ENCODE data around the gene UBE3B.

The UBE3B gene

GRCh38 chr12:109517619-109518018 lies 40.2 kb downstream of the UBE3B start:
- Histone ChIP-seq H3K4ac (ENCODE audit: low read depth, low read length) (no peak overlapping the region), H3K4me1 (ENCODE audit: control insufficient read depth, low read depth, low read length) (peaks cover 4% of the 10 kb centered on the region), H3K18ac (ENCODE audit: low read length) (no peak overlapping the region), H2BK5ac (ENCODE audit: low read length) (no peak overlapping the region), H4K5ac (ENCODE audit: low read length) (no peak overlapping the region), H4K8ac (ENCODE audit: low read depth, low read length) (no peak overlapping the region), H3K9ac (ENCODE audit: low read length) (no peak overlapping the region), H3K79me2 (ENCODE audit: control insufficient read depth, insufficient read depth, low read length) (no peaks in the 10 kb centered on the region), H2AK5ac (ENCODE audit: low read length) (no peak overlapping the region), H3K4me3 (ENCODE audit: low read length) (no peak overlapping the region), H2BK15ac (replicated peaks; ENCODE audit: low read depth) (no peak overlapping the region), H3K56ac (ENCODE audit: low read length) (no peak overlapping the region), H3K23ac (ENCODE audit: low read length) (no peak overlapping the region), H3K36me3 (ENCODE audit: control insufficient read depth, insufficient read depth, low read length) (peaks cover 2% of the 10 kb centered on the region), H2BK120ac (ENCODE audit: low read depth, low read length) (no peak overlapping the region), H3K79me1 (ENCODE audit: low read length) (no peaks in the 10 kb centered on the region), H3K4me2 (ENCODE audit: low read length) (no peak overlapping the region), H3K27ac (ENCODE audit: low read depth, low read length) (no peak overlapping the region), H3K27me3 (ENCODE audit: insufficient read depth, low read length, poor library complexity) (no peaks in the 10 kb centered on the region)
- DNase-seq: no peak
- WGBS (ENCODE audit: extremely low coverage, insufficient coverage, low lambda C conversion rate): no CpG with 5 or more reads among the region's 6 CpGs

- Histone ChIP-seq H3K79me1 (ENCODE audit: low read length) (no peaks in the 10 kb centered on the region), H3K56ac (ENCODE audit: low read length) (peak overlapping the region; percentile 65), H3K27ac (ENCODE audit: low read depth, low read length) (no peak overlapping the region), H2BK15ac (replicated peaks; ENCODE audit: low read depth) (no peak overlapping the region), H3K9ac (ENCODE audit: low read length) (peak overlapping the region; percentile 23), H3K23ac (ENCODE audit: low read length) (no peak overlapping the region), H3K18ac (ENCODE audit: low read length) (no peak overlapping the region), H3K4me1 (ENCODE audit: control insufficient read depth, low read depth, low read length) (peaks cover 4% of the 10 kb centered on the region), H3K27me3 (ENCODE audit: insufficient read depth, low read length, poor library complexity) (no peaks in the 10 kb centered on the region), H2BK5ac (ENCODE audit: low read length) (peak overlapping the region; percentile 20), H4K8ac (ENCODE audit: low read depth, low read length) (no peak overlapping the region), H2BK120ac (ENCODE audit: low read depth, low read length) (no peak overlapping the region), H2AK5ac (ENCODE audit: low read length) (no peak overlapping the region), H3K36me3 (ENCODE audit: control insufficient read depth, insufficient read depth, low read length) (peaks cover 2% of the 10 kb centered on the region), H3K4me3 (ENCODE audit: low read length) (no peak overlapping the region), H3K4me2 (ENCODE audit: low read length) (no peak overlapping the region), H4K5ac (ENCODE audit: low read length) (peak overlapping the region; percentile 53), H3K4ac (ENCODE audit: low read depth, low read length) (no peak overlapping the region), H3K79me2 (ENCODE audit: control insufficient read depth, insufficient read depth, low read length) (no peaks in the 10 kb centered on the region)
- WGBS (ENCODE audit: extremely low coverage, insufficient coverage, low lambda C conversion rate): no CpG with 5 or more reads among the region's 11 CpGs
- peak; percentile 58 for DNase-seq
Observed at GRCh38 chr12:109518820-109519665, 41.6 kb downstream of the UBE3B start.

- Histone ChIP-seq H3K4me2 (ENCODE audit: low read length) (no peak overlapping the region), H3K23ac (ENCODE audit: low read length) (no peak overlapping the region), H4K5ac (ENCODE audit: low read length) (no peak overlapping the region), H3K4me3 (ENCODE audit: low read length) (no peak overlapping the region), H2BK120ac (ENCODE audit: low read depth, low read length) (no peak overlapping the region), H3K18ac (ENCODE audit: low read length) (no peak overlapping the region), H2BK5ac (ENCODE audit: low read length) (no peak overlapping the region), H3K36me3 (ENCODE audit: control insufficient read depth, insufficient read depth, low read length) (peaks cover 2% of the 10 kb centered on the region), H4K8ac (ENCODE audit: low read depth, low read length) (no peak overlapping the region), H3K4me1 (ENCODE audit: control insufficient read depth, low read depth, low read length) (peaks cover 4% of the 10 kb centered on the region), H3K4ac (ENCODE audit: low read depth, low read length) (no peak overlapping the region), H3K56ac (ENCODE audit: low read length) (no peak overlapping the region), H3K27ac (ENCODE audit: low read depth, low read length) (no peak overlapping the region), H2AK5ac (ENCODE audit: low read length) (no peak overlapping the region), H3K79me2 (ENCODE audit: control insufficient read depth, insufficient read depth, low read length) (no peaks in the 10 kb centered on the region), H3K79me1 (ENCODE audit: low read length) (no peaks in the 10 kb centered on the region), H2BK15ac (replicated peaks; ENCODE audit: low read depth) (no peak overlapping the region), H3K27me3 (ENCODE audit: insufficient read depth, low read length, poor library complexity) (no peaks in the 10 kb centered on the region), H3K9ac (ENCODE audit: low read length) (no peak overlapping the region)
- WGBS (ENCODE audit: extremely low coverage, insufficient coverage, low lambda C conversion rate): no CpG with 5 or more reads among the region's 6 CpGs
- no peak for DNase-seq
Observed at GRCh38 chr12:109519787-109520186, 42.4 kb downstream of the UBE3B start.

GRCh38 chr12:109521831-109522230 lies 44.4 kb downstream of the UBE3B start:
- Histone ChIP-seq H3K27ac (ENCODE audit: low read depth, low read length) (no peak overlapping the region), H3K36me3 (ENCODE audit: control insufficient read depth, insufficient read depth, low read length) (peaks cover 2% of the 10 kb centered on the region), H3K4ac (ENCODE audit: low read depth, low read length) (no peak overlapping the region), H3K4me1 (ENCODE audit: control insufficient read depth, low read depth, low read length) (peaks cover 4% of the 10 kb centered on the region), H3K9ac (ENCODE audit: low read length) (no peak overlapping the region), H3K56ac (ENCODE audit: low read length) (no peak overlapping the region), H3K23ac (ENCODE audit: low read length) (no peak overlapping the region), H4K8ac (ENCODE audit: low read depth, low read length) (no peak overlapping the region), H3K79me1 (ENCODE audit: low read length) (no peaks in the 10 kb centered on the region), H3K4me3 (ENCODE audit: low read length) (no peak overlapping the region), H3K4me2 (ENCODE audit: low read length) (no peak overlapping the region), H2BK5ac (ENCODE audit: low read length) (no peak overlapping the region), H3K18ac (ENCODE audit: low read length) (no peak overlapping the region), H3K79me2 (ENCODE audit: control insufficient read depth, insufficient read depth, low read length) (no peaks in the 10 kb centered on the region), H4K5ac (ENCODE audit: low read length) (no peak overlapping the region), H3K27me3 (ENCODE audit: insufficient read depth, low read length, poor library complexity) (no peaks in the 10 kb centered on the region), H2BK15ac (replicated peaks; ENCODE audit: low read depth) (no peak overlapping the region), H2BK120ac (ENCODE audit: low read depth, low read length) (no peak overlapping the region), H2AK5ac (ENCODE audit: low read length) (no peak overlapping the region)
- WGBS (ENCODE audit: extremely low coverage, insufficient coverage, low lambda C conversion rate): no CpG with 5 or more reads among the region's 10 CpGs
- DNase-seq: peak; percentile 6

GRCh38 chr12:109523071-109523470 lies 45.6 kb downstream of the UBE3B start:
- Histone ChIP-seq H3K23ac (ENCODE audit: low read length) (no peak overlapping the region), H3K27me3 (ENCODE audit: insufficient read depth, low read length, poor library complexity) (no peaks in the 10 kb centered on the region), H2BK15ac (replicated peaks; ENCODE audit: low read depth) (no peak overlapping the region), H3K36me3 (ENCODE audit: control insufficient read depth, insufficient read depth, low read length) (peaks cover 2% of the 10 kb centered on the region), H3K9ac (ENCODE audit: low read length) (no peak overlapping the region), H4K8ac (ENCODE audit: low read depth, low read length) (no peak overlapping the region), H3K4ac (ENCODE audit: low read depth, low read length) (no peak overlapping the region), H4K5ac (ENCODE audit: low read length) (no peak overlapping the region), H3K79me2 (ENCODE audit: control insufficient read depth, insufficient read depth, low read length) (no peaks in the 10 kb centered on the region), H2AK5ac (ENCODE audit: low read length) (no peak overlapping the region), H3K56ac (ENCODE audit: low read length) (no peak overlapping the region), H3K79me1 (ENCODE audit: low read length) (no peaks in the 10 kb centered on the region), H2BK5ac (ENCODE audit: low read length) (no peak overlapping the region), H3K4me3 (ENCODE audit: low read length) (no peak overlapping the region), H3K4me1 (ENCODE audit: control insufficient read depth, low read depth, low read length) (peaks cover 4% of the 10 kb centered on the region), H3K4me2 (ENCODE audit: low read length) (no peak overlapping the region), H3K27ac (ENCODE audit: low read depth, low read length) (no peak overlapping the region), H2BK120ac (ENCODE audit: low read depth, low read length) (no peak overlapping the region), H3K18ac (ENCODE audit: low read length) (no peak overlapping the region)
- no peak for DNase-seq
- no CpG with 5 or more reads among the region's 10 CpGs for WGBS (ENCODE audit: extremely low coverage, insufficient coverage, low lambda C conversion rate)

- H3K79me1 ChIP-seq (ENCODE audit: low read length): no peaks in the 10 kb centered on the region
- H3K4me3 ChIP-seq (ENCODE audit: low read length): no peak overlapping the region
- peaks cover 2% of the 10 kb centered on the region for H3K36me3 ChIP-seq (ENCODE audit: control insufficient read depth, insufficient read depth, low read length)
- no peaks in the 10 kb centered on the region for H3K27me3 ChIP-seq (ENCODE audit: insufficient read depth, low read length, poor library complexity)
- WGBS (ENCODE audit: extremely low coverage, insufficient coverage, low lambda C conversion rate): no CpG with 5 or more reads among the region's 5 CpGs
- no peak overlapping the region for H3K23ac ChIP-seq (ENCODE audit: low read length)
- H3K4me2 ChIP-seq (ENCODE audit: low read length): no peak overlapping the region
- H3K79me2 ChIP-seq (ENCODE audit: control insufficient read depth, insufficient read depth, low read length): no peaks in the 10 kb centered on the region
- DNase-seq: no peak
- H2AK5ac ChIP-seq (ENCODE audit: low read length): no peak overlapping the region
- H2BK15ac ChIP-seq (replicated peaks; ENCODE audit: low read depth): no peak overlapping the region
- no peak overlapping the region for H3K56ac ChIP-seq (ENCODE audit: low read length)
- peaks cover 4% of the 10 kb centered on the region for H3K4me1 ChIP-seq (ENCODE audit: control insufficient read depth, low read depth, low read length)
- no peak overlapping the region for H3K18ac ChIP-seq (ENCODE audit: low read length)
- H2BK120ac ChIP-seq (ENCODE audit: low read depth, low read length): no peak overlapping the region
- H2BK5ac ChIP-seq (ENCODE audit: low read length): no peak overlapping the region
- H4K8ac ChIP-seq (ENCODE audit: low read depth, low read length): no peak overlapping the region
- no peak overlapping the region for H3K27ac ChIP-seq (ENCODE audit: low read depth, low read length)
- no peak overlapping the region for H4K5ac ChIP-seq (ENCODE audit: low read length)
- H3K4ac ChIP-seq (ENCODE audit: low read depth, low read length): no peak overlapping the region
- no peak overlapping the region for H3K9ac ChIP-seq (ENCODE audit: low read length)
Observed at GRCh38 chr12:109523504-109523903, 46.1 kb downstream of the UBE3B start.
